HepG2 (cell line): Measurements from ENCODE around the gene GRIA3. TPM values are rescaled to one million over a fixed set of nuclear protein-coding genes. Genes with fewer than 3 reads are reported as not detected.

ENCODE experiments used
- ATAC-seq: fragments of 200-7000 bp; cut with Tn5 transposase; 3 replicates; pipeline ENCODE4 v1.9.1; 2020; ENCODE audit warnings: mild to moderate bottlenecking, moderate library complexity
- BruUV-seq: library from RNA; stranded (reverse); fragments of 400-500 nt; replicated peaks from 2 replicates; lab custom pipeline; 2021; lab: Mats Ljungman, UMichigan
- CTCF ChIA-PET: fragments of 300-600 bp; formaldehyde crosslinking; extraction: SDS; loops from one replicate; lab custom pipeline; 2021; ENCODE audit warnings: low total read pairs, inconsistent platforms, low intra/inter-chr PET ratio; lab: Yijun Ruan, JAX
- POLR2A ChIA-PET: fragments of 350-600 bp; sonication (Branson Sonifier 250); formaldehyde crosslinking; loops from one replicate; lab custom pipeline; 2020; ENCODE audit warnings: antibody characterized with exemption, inconsistent platforms; lab: Yijun Ruan, JAX
- DNase-seq: peaks from one replicate; pipeline ENCODE4 v3.0.0-alpha.2; 2015; ENCODE audit warnings: low spot score
- FAIRE-seq: peaks from 3 replicates; lab custom pipeline; 2011; peaks lifted over from hg19 to GRCh38; lab: Jason Lieb, UNC
- H2AFZ ChIP-seq: one replicate; pipeline ENCODE4 v1.6.1; 2011; ENCODE audit warnings: low read length, inconsistent platforms
- H3K27ac ChIP-seq: fragments of 300-600 bp; 3 replicates; pipeline ENCODE4 v1.8.0; 2011; ENCODE audit warnings: mixed run types, mild to moderate bottlenecking, mixed read lengths, low read length, inconsistent platforms; ENCODE audit not compliant: insufficient read depth; ENCODE audit errors: extremely low read length
- H3K27me3 ChIP-seq, 2 experiments: fragments of 200-600 bp in 1 of 2; 2 replicates in 1 of 2; 3 replicates in 1 of 2; pipeline versions ENCODE4 v1.6.0 to v1.8.0; 2011; ENCODE audit warnings: low read length in 2 of 2, mild to moderate bottlenecking in 2 of 2, moderate library complexity in 2 of 2, inconsistent platforms in 1 of 2; ENCODE audit not compliant: insufficient read depth in 2 of 2, control insufficient read depth in 1 of 2
- H3K36me3 ChIP-seq, 2 experiments: fragments of 200-600 bp in 1 of 2; replicated peaks in 1 of 2; 2 replicates in 1 of 2; 3 replicates in 1 of 2; pipeline versions ENCODE4 v1.5.1 to v1.8.0; 2011; ENCODE audit warnings: low read length in 2 of 2, inconsistent platforms in 1 of 2; ENCODE audit not compliant: insufficient read depth in 2 of 2, control insufficient read depth in 1 of 2
- H3K4me1 ChIP-seq: 2 replicates; pipeline ENCODE4 v1.5.1; 2012; ENCODE audit warnings: low read length, inconsistent platforms; ENCODE audit not compliant: insufficient read depth
- H3K4me2 ChIP-seq: 2 replicates; pipeline ENCODE4 v1.6.0; 2011; ENCODE audit warnings: low read depth, low read length, inconsistent platforms
- H3K4me3 ChIP-seq, 3 experiments: fragments of 200-600 bp in 1 of 3; sonication (generic), shearing (Covaris generic) in 1 of 3; replicated peaks in 1 of 3; 2 replicates each; pipeline ENCODE4 v1.5.1; 2011 to 2016; ENCODE audit warnings: low read length in 3 of 3, inconsistent platforms in 2 of 3, low read depth in 2 of 3, mild to moderate bottlenecking in 2 of 3, control low read depth in 1 of 3, mixed read lengths in 1 of 3; ENCODE audit not compliant: insufficient read depth in 1 of 3
- H3K79me2 ChIP-seq: one replicate; pipeline ENCODE4 v1.6.1; 2011; ENCODE audit warnings: low read length, inconsistent platforms; ENCODE audit not compliant: insufficient read depth
- H3K9ac ChIP-seq: 2 replicates; pipeline ENCODE4 v1.6.0; 2011; ENCODE audit warnings: mild to moderate bottlenecking, low read depth, low read length, inconsistent platforms; ENCODE audit not compliant: insufficient read depth
- H3K9me3 ChIP-seq: 2 replicates; pipeline ENCODE4 v1.5.1; 2012; ENCODE audit warnings: mild to moderate bottlenecking, low read length
- H4K20me1 ChIP-seq: 2 replicates; pipeline ENCODE4 v1.6.0; 2011; ENCODE audit warnings: inconsistent platforms, mild to moderate bottlenecking, low read length, moderate library complexity; ENCODE audit not compliant: insufficient read depth
- KAT8 ChIP-seq: IDR thresholded peaks from 2 replicates; pipeline ENCODE4 v1.6.1; 2016; ENCODE audit warnings: missing genetic modification reagents, missing compliant biosample characterization
- NFATC3 ChIP-seq: sonication (generic); formaldehyde crosslinking; IDR thresholded peaks from 2 replicates; pipeline ENCODE4 v1.5.1; 2020; ENCODE audit warnings: mild to moderate bottlenecking, missing genetic modification reagents
- SOX13 ChIP-seq, 3 experiments: fragments of 450-650 bp in 1 of 3; sonication (generic) in 1 of 3; formaldehyde crosslinking in 1 of 3; IDR thresholded peaks in 2 of 3; conservative IDR thresholded peaks in 1 of 3; 2 replicates each; pipeline versions ENCODE4 v1.5.0 to v1.6.1; 2016 to 2020; ENCODE audit warnings: antibody characterized with exemption in 1 of 3, mild to moderate bottlenecking in 1 of 3, missing compliant biosample characterization in 1 of 3, missing genetic modification reagents in 1 of 3, moderate library complexity in 1 of 3
- ZNF556 ChIP-seq: sonication (generic); formaldehyde crosslinking; IDR thresholded peaks from 2 replicates; pipeline ENCODE4 v1.4.0; 2020; ENCODE audit warnings: mild to moderate bottlenecking, missing genetic modification reagents, borderline replicate concordance
- ZNF773 ChIP-seq: sonication (generic); formaldehyde crosslinking; IDR thresholded peaks from 2 replicates; pipeline ENCODE4 v1.4.0; 2020; ENCODE audit warnings: missing genetic modification reagents, borderline replicate concordance
- WGBS: methylation state at CpG from one replicate; pipeline ENCODE4 v1.1.6; 2017; ENCODE audit warnings: low lambda C conversion rate; 5-methylcytosine and 5-hydroxymethylcytosine counted together
- in situ Hi-C: cut with HindIII; loops from 2 replicates; pipeline ENCODE4 v1.10.0; 2017; ENCODE audit warnings: low pct_unique_long_range_greater_than_20kb; ENCODE audit not compliant: extremely low pct_ligation_motif_present
- intact Hi-C: fragments of 100-400 bp; cut with micrococcal nuclease; formaldehyde crosslinking; loops from one replicate; pipeline ENCODE4 v1.10.0; 2022; ENCODE audit not compliant: unreplicated experiment
- polyA plus RNA-seq, 8 experiments: library from polyadenylated mRNA; depleted of rRNA in 3 of 8; stranded (reverse) in 7 of 8; unstranded in 1 of 8; fragments of >200 nt; fragmentation: Illumina TruSeq in 4 of 8; extraction: Trizol in 4 of 8; gene quantifications; 2 replicates each; pipeline versions ENCODE4 v1.2.1 to v1.2.3, GENCODE V29; 2011 to 2016; ENCODE audit warnings: low read depth in 4 of 8, missing spikeins in 1 of 8, mixed read lengths in 1 of 8; ENCODE audit not compliant: insufficient read depth in 1 of 8
- total RNA-seq, 5 experiments: library from RNA; depleted of rRNA; stranded (reverse); fragments of >200 nt; fragmentation: Illumina TruSeq; extraction: Trizol; gene quantifications; 2 replicates each; pipeline ENCODE4 v1.2.3, GENCODE V29; 2016; ENCODE audit warnings: low read depth in 1 of 5
- TF ChIP-seq, protein P1 (sequence below): sonication (generic); formaldehyde crosslinking; IDR thresholded peaks from 2 replicates; pipeline ENCODE4 v1.4.0; 2020; ENCODE audit warnings: missing genetic modification reagents, borderline replicate concordance
- TF ChIP-seq, protein P2 (sequence below): sonication (generic); formaldehyde crosslinking; IDR thresholded peaks from 2 replicates; pipeline ENCODE4 v1.8.0; 2022; ENCODE audit warnings: missing genetic modification reagents, mild to moderate bottlenecking, moderate library complexity, borderline replicate concordance

The GRIA3 gene
- total and polyA plus RNA-seq, 2 of the 13 experiments (the other 11 are each of a cell fraction or from before 2014, with no cell fraction given) = not detected

DNA sequence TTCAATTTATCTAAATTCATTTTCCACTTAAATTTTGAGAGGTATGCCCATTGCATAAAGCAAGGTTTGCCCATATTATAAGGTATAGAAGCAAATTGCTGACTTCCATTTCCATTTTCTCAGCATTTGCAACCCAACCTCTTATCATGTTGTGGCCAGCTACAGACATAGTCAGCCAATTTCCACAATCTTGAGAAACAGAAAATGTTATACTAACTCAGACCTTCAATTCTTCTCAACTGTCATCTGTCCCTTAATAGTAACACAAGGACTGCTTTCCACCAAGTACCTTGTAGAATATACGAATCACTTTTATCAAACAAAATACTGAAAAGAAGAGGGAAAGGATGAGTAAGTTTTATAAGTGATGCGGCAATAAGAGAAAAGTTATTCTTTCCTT lies 11.2 kb upstream of the GRIA3 start:
- no peaks in the 10 kb centered on the region for H4K20me1 ChIP-seq
- no peaks in the 10 kb centered on the region for H3K36me3 ChIP-seq
- intact Hi-C loops (no loop called here), in situ Hi-C loops (no loop called here)
- no peaks in the 10 kb centered on the region for H3K79me2 ChIP-seq
- H2AFZ ChIP-seq = no peak overlapping the region
- ATAC-seq (no peak), DNase-seq (no peak), FAIRE-seq (no peak)
- POLR2A ChIA-PET = no interaction called here
- no TSS peak for BruUV-seq
- no peaks in the 10 kb centered on the region for H3K4me1 ChIP-seq
- WGBS = 3% methylated on average over 2 of the region's 2 CpGs
- no peak overlapping the region for H3K9ac ChIP-seq
- TF ChIP-seq NFATC3 (CRISPR knock-in tag) = no peak
- TF ChIP-seq SOX13 (IDR thresholded peaks at IDR 0.05) = no peak
- TF ChIP-seq SOX13 (CRISPR knock-in tag; conservative IDR thresholded peaks at IDR 0.05 in 1 of 2, IDR thresholded peaks at IDR 0.05 in 1 of 2) = no peak
- TF ChIP-seq, protein P1, sequence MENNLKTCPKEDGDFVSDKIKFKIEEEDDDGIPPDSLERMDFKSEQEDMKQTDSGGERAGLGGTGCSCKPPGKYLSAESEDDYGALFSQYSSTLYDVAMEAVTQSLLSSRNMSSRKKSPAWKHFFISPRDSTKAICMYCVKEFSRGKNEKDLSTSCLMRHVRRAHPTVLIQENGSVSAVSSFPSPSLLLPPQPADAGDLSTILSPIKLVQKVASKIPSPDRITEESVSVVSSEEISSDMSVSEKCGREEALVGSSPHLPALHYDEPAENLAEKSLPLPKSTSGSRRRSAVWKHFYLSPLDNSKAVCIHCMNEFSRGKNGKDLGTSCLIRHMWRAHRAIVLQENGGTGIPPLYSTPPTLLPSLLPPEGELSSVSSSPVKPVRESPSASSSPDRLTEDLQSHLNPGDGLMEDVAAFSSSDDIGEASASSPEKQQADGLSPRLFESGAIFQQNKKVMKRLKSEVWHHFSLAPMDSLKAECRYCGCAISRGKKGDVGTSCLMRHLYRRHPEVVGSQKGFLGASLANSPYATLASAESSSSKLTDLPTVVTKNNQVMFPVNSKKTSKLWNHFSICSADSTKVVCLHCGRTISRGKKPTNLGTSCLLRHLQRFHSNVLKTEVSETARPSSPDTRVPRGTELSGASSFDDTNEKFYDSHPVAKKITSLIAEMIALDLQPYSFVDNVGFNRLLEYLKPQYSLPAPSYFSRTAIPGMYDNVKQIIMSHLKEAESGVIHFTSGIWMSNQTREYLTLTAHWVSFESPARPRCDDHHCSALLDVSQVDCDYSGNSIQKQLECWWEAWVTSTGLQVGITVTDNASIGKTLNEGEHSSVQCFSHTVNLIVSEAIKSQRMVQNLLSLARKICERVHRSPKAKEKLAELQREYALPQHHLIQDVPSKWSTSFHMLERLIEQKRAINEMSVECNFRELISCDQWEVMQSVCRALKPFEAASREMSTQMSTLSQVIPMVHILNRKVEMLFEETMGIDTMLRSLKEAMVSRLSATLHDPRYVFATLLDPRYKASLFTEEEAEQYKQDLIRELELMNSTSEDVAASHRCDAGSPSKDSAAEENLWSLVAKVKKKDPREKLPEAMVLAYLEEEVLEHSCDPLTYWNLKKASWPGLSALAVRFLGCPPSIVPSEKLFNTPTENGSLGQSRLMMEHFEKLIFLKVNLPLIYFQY (CRISPR knock-in tag) = no peak
- TF ChIP-seq ZNF556 (CRISPR knock-in tag) = no peak
- no peak for TF ChIP-seq ZNF773 (CRISPR knock-in tag)
- TF ChIP-seq, protein P2, sequence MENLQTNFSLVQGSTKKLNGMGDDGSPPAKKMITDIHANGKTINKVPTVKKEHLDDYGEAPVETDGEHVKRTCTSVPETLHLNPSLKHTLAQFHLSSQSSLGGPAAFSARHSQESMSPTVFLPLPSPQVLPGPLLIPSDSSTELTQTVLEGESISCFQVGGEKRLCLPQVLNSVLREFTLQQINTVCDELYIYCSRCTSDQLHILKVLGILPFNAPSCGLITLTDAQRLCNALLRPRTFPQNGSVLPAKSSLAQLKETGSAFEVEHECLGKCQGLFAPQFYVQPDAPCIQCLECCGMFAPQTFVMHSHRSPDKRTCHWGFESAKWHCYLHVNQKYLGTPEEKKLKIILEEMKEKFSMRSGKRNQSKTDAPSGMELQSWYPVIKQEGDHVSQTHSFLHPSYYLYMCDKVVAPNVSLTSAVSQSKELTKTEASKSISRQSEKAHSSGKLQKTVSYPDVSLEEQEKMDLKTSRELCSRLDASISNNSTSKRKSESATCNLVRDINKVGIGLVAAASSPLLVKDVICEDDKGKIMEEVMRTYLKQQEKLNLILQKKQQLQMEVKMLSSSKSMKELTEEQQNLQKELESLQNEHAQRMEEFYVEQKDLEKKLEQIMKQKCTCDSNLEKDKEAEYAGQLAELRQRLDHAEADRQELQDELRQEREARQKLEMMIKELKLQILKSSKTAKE = no peak
- TF ChIP-seq KAT8 (CRISPR knock-in tag) = no peak
- CTCF ChIA-PET = no interaction called here
- no peaks in the 10 kb centered on the region for H3K9me3 ChIP-seq
- H3K4me3 ChIP-seq = no peak overlapping the region
- no peaks in the 10 kb centered on the region for H3K27me3 ChIP-seq
- no peak overlapping the region for H3K4me2 ChIP-seq
- no peak overlapping the region for H3K27ac ChIP-seq
